K562 (cell line): Measurements from ENCODE around the gene RABGAP1. TPM values are rescaled to one million over a fixed set of nuclear protein-coding genes. Genes with fewer than 3 reads are reported as not detected.

Source experiments
- ATAC-seq: fragments of 200-7000 bp; cut with Tn5 transposase; 3 replicates; pipeline ENCODE4 v1.9.1; 2020; ENCODE audit warnings: moderate library complexity
- BruUV-seq: library from RNA; stranded (reverse); fragments of 400-500 nt; replicated peaks from 2 replicates; lab custom pipeline; 2021; lab: Mats Ljungman, UMichigan
- CTCF ChIA-PET: fragments of 300-600 bp; formaldehyde crosslinking; extraction: SDS; loops from one replicate; lab custom pipeline; 2021; ENCODE audit warnings: low intra/inter-chr PET ratio; lab: Yijun Ruan, JAX
- POLR2A ChIA-PET: fragments of 300-600, 350-650 bp; sonication (Branson Sonifier 250); formaldehyde crosslinking; extraction: SDS; loops from one replicate; lab custom pipeline; 2021; ENCODE audit warnings: antibody characterized with exemption, inconsistent platforms; lab: Yijun Ruan, JAX
- DNase-seq, 4 experiments: peaks; one replicate each; pipeline versions ENCODE4 v3.0.0 to v3.0.0-alpha.2; 2011 to 2018; ENCODE audit warnings: low spot score in 3 of 4, mixed read lengths in 3 of 4; ENCODE audit errors: extremely low read depth in 1 of 4
- FAIRE-seq: peaks from 2 replicates; lab custom pipeline; 2011; peaks lifted over from hg19 to GRCh38; lab: Jason Lieb, UNC
- H2AFZ ChIP-seq: 2 replicates; pipeline ENCODE4 v1.6.0; 2011; ENCODE audit warnings: low read depth, low read length, control low read depth, inconsistent platforms
- H3K27ac ChIP-seq: fragments of 200-600 bp; 3 replicates; pipeline ENCODE4 v1.8.0; 2011; ENCODE audit warnings: low read depth, mild to moderate bottlenecking, control low read depth, inconsistent platforms, low read length, moderate library complexity, mixed read lengths; ENCODE audit errors: extremely low read depth
- H3K27me3 ChIP-seq, 2 experiments: fragments of 300-600 bp in 1 of 2; 2 replicates in 1 of 2; 3 replicates in 1 of 2; pipeline versions ENCODE4 v1.6.0 to v1.8.0; 2011; ENCODE audit warnings: inconsistent platforms in 2 of 2, low read length in 2 of 2, mild to moderate bottlenecking in 1 of 2, mixed read lengths in 1 of 2, moderate library complexity in 1 of 2; ENCODE audit not compliant: control insufficient read depth in 2 of 2, insufficient read depth in 2 of 2
- H3K36me3 ChIP-seq: fragments of 300-600 bp; 3 replicates; pipeline ENCODE4 v1.8.0; 2011; ENCODE audit warnings: mild to moderate bottlenecking, low read length, inconsistent platforms; ENCODE audit not compliant: control insufficient read depth, insufficient read depth
- H3K4me1 ChIP-seq, 2 experiments: fragments of 200-600 bp in 1 of 2; replicated peaks in 1 of 2; 2 replicates in 1 of 2; 3 replicates in 1 of 2; pipeline versions ENCODE4 v1.5.1 to v1.8.0; 2011; ENCODE audit warnings: inconsistent platforms in 2 of 2, low read length in 2 of 2, mild to moderate bottlenecking in 1 of 2, mixed read lengths in 1 of 2, moderate library complexity in 1 of 2; ENCODE audit not compliant: control insufficient read depth in 2 of 2, insufficient read depth in 2 of 2
- H3K4me2 ChIP-seq: 2 replicates; pipeline ENCODE4 v1.6.1; 2011; ENCODE audit warnings: low read length, control low read depth, inconsistent platforms, mixed read lengths; ENCODE audit not compliant: insufficient read depth
- H3K4me3 ChIP-seq: fragments of 200-600 bp; sonication (generic), shearing (Covaris generic); 2 replicates; pipeline ENCODE4 v1.5.1; 2016; ENCODE audit warnings: control low read depth, inconsistent platforms
- H3K79me2 ChIP-seq: fragments of 200-600 bp; 3 replicates; pipeline ENCODE4 v1.8.0; 2011; ENCODE audit warnings: low read length, inconsistent platforms; ENCODE audit not compliant: control insufficient read depth, insufficient read depth
- H3K9ac ChIP-seq, 2 experiments: 2 replicates each; pipeline versions ENCODE4 v1.6.0 to v1.6.1; 2011; ENCODE audit warnings: low read depth in 2 of 2, low read length in 2 of 2, control low read depth in 1 of 2, inconsistent platforms in 1 of 2, mild to moderate bottlenecking in 1 of 2, mixed read lengths in 1 of 2; ENCODE audit not compliant: insufficient read depth in 1 of 2
- H3K9me1 ChIP-seq: one replicate; pipeline ENCODE4 v1.6.0; 2011; ENCODE audit warnings: inconsistent platforms, mild to moderate bottlenecking, low read length, moderate library complexity; ENCODE audit not compliant: control insufficient read depth, insufficient read depth
- H3K9me3 ChIP-seq: replicated peaks from 2 replicates; pipeline ENCODE4 v1.5.1; 2011; ENCODE audit warnings: low read depth, low read length, inconsistent platforms; ENCODE audit not compliant: control insufficient read depth, insufficient read depth
- H4K20me1 ChIP-seq: replicated peaks from 2 replicates; pipeline ENCODE4 v1.6.1; 2011; ENCODE audit warnings: low read length, inconsistent platforms, mixed read lengths; ENCODE audit not compliant: control insufficient read depth, insufficient read depth
- CAMTA2 ChIP-seq: fragments of 250-450 bp; sonication (Bioruptor Pico); conservative IDR thresholded peaks from 2 replicates; pipeline ENCODE4 v1.5.1; 2022
- DPF2 ChIP-seq: fragments of 450-650 bp; IDR thresholded peaks from 2 replicates; pipeline ENCODE4 v1.6.1; 2016
- JUN ChIP-seq, 2 experiments: sonication (generic) in 1 of 2; formaldehyde crosslinking in 1 of 2; IDR thresholded peaks; 2 replicates each; pipeline versions ENCODE4 v1.6.1 to v1.8.0; 2012 to 2022; ENCODE audit warnings: borderline replicate concordance in 2 of 2, mild to moderate bottlenecking in 2 of 2, improper control_type of control experiment in 1 of 2, low read depth in 1 of 2, low read length in 1 of 2, missing genetic modification reagents in 1 of 2
- KAT8 ChIP-seq: fragments of 450-650 bp; IDR thresholded peaks from 2 replicates; pipeline ENCODE4 v1.6.1; 2016; ENCODE audit warnings: low read depth, mild to moderate bottlenecking
- MCM2 ChIP-seq: fragments of 450-650 bp; IDR thresholded peaks from 2 replicates; pipeline ENCODE4 v1.6.1; 2017; ENCODE audit warnings: low read depth, mild to moderate bottlenecking
- MTA3 ChIP-seq: fragments of 450-650 bp; formaldehyde crosslinking; IDR thresholded peaks from 2 replicates; pipeline ENCODE4 v1.6.1; 2017; ENCODE audit warnings: mild to moderate bottlenecking, borderline replicate concordance
- MYNN ChIP-seq, 2 experiments: sonication (generic); formaldehyde crosslinking in 1 of 2; IDR thresholded peaks; 2 replicates each; pipeline versions ENCODE4 v1.5.0 to v1.6.1; 2016 to 2020; ENCODE audit warnings: antibody characterized with exemption in 1 of 2, missing genetic modification reagents in 1 of 2
- NCOA4 ChIP-seq: fragments of 450-650 bp; IDR thresholded peaks from 2 replicates; pipeline ENCODE4 v1.6.1; 2018; ENCODE audit warnings: mild to moderate bottlenecking; ENCODE audit not compliant: partially characterized antibody
- PRMT5 ChIP-seq: sonication (generic); formaldehyde crosslinking; IDR thresholded peaks from 2 replicates; pipeline ENCODE4 v1.5.0; 2020; ENCODE audit warnings: missing genetic modification reagents
- RFX7 ChIP-seq: fragments of 250-450 bp; sonication (Bioruptor Pico); IDR thresholded peaks from 2 replicates; pipeline ENCODE4 v1.5.1; 2021; ENCODE audit warnings: mild to moderate bottlenecking
- TFAM ChIP-seq: fragments of 250-450 bp; sonication (Bioruptor Pico); conservative IDR thresholded peaks from 2 replicates; pipeline ENCODE4 v1.5.0; 2021; ENCODE audit warnings: mild to moderate bottlenecking, moderate library complexity
- ZNF274 ChIP-seq: IDR thresholded peaks from 2 replicates; pipeline ENCODE4 v1.6.1; 2011; ENCODE audit warnings: low read depth, mild to moderate bottlenecking, low read length, moderate library complexity, borderline replicate concordance
- ZNF507 ChIP-seq: conservative IDR thresholded peaks from 2 replicates; pipeline ENCODE4 v1.6.1; 2017; ENCODE audit warnings: missing genetic modification characterization, missing compliant biosample characterization
- WGBS: fragments of 100-300 bp; shearing (Covaris generic); methylation state at CpG from one replicate; pipeline ENCODE4 v1.1.6; 2016; ENCODE audit warnings: low coverage, mixed read lengths; ENCODE audit not compliant: insufficient coverage; ENCODE audit errors: missing lambda C conversion rate; 5-methylcytosine and 5-hydroxymethylcytosine counted together
- in situ Hi-C: fragments of 300-500 bp; cut with MboI; formaldehyde crosslinking; loops from 4 replicates; pipeline ENCODE4 v1.15.0; 2018; ENCODE audit warnings: inconsistent platforms, mixed read lengths
- intact Hi-C: fragments of 100-400 bp; cut with micrococcal nuclease; formaldehyde crosslinking; loops from 2 replicates; pipeline ENCODE4 v1.14.2; 2022
- polyA plus RNA-seq, 8 experiments: library from polyadenylated mRNA; depleted of rRNA in 4 of 8; stranded (reverse) in 5 of 8; unstranded in 3 of 8; fragments of >200 nt; fragmentation: Nextera tagmentation in 2 of 8; fragmentation: Illumina TruSeq in 1 of 8; extraction: Ambion mirVana in 2 of 8; extraction: Trizol in 1 of 8; gene quantifications; 2 replicates each; pipeline versions ENCODE4 v1.2.1 to v1.2.3, GENCODE V29; 2011 to 2014; ENCODE audit warnings: inconsistent platforms in 1 of 8, missing spikeins in 1 of 8
- total RNA-seq, 7 experiments: library from RNA; depleted of rRNA in 6 of 7; stranded (reverse); fragments of >200 nt in 6 of 7; fragmentation: Illumina TruSeq in 2 of 7; extraction: Trizol in 2 of 7; gene quantifications; 2 replicates each; pipeline versions ENCODE4 v1.2.1 to v1.2.3, GENCODE V29; 2011 to 2021; ENCODE audit warnings: low replicate concordance in 1 of 7
- TF ChIP-seq, protein P1 (sequence below), 2 experiments: fragments of 450-650 bp in 1 of 2; IDR thresholded peaks; 2 replicates each; pipeline ENCODE4 v1.6.1; 2011 to 2017; ENCODE audit warnings: low read depth in 2 of 2, antibody characterized with exemption in 1 of 2, borderline replicate concordance in 1 of 2, low read length in 1 of 2, mild to moderate bottlenecking in 1 of 2, mixed read lengths in 1 of 2; ENCODE audit not compliant: control insufficient read depth in 1 of 2
- TF ChIP-seq, protein P2 (sequence below): fragments of 200-800 bp; sonication (Bioruptor generic); IDR thresholded peaks from 2 replicates; pipeline ENCODE4 v1.6.1; 2017; ENCODE audit warnings: missing genetic modification characterization, missing compliant biosample characterization

Gene RABGAP1
- total and polyA plus RNA-seq, 9 of the 15 experiments (the other 6 are each of a cell fraction or from before 2014, with no cell fraction given), result 1.5 to 22.7 (median 13.1) TPM

GRCh38 chr9:123120953-123121352 lies 180.1 kb downstream of the RABGAP1 start (continued):
- TF ChIP-seq, protein P1, sequence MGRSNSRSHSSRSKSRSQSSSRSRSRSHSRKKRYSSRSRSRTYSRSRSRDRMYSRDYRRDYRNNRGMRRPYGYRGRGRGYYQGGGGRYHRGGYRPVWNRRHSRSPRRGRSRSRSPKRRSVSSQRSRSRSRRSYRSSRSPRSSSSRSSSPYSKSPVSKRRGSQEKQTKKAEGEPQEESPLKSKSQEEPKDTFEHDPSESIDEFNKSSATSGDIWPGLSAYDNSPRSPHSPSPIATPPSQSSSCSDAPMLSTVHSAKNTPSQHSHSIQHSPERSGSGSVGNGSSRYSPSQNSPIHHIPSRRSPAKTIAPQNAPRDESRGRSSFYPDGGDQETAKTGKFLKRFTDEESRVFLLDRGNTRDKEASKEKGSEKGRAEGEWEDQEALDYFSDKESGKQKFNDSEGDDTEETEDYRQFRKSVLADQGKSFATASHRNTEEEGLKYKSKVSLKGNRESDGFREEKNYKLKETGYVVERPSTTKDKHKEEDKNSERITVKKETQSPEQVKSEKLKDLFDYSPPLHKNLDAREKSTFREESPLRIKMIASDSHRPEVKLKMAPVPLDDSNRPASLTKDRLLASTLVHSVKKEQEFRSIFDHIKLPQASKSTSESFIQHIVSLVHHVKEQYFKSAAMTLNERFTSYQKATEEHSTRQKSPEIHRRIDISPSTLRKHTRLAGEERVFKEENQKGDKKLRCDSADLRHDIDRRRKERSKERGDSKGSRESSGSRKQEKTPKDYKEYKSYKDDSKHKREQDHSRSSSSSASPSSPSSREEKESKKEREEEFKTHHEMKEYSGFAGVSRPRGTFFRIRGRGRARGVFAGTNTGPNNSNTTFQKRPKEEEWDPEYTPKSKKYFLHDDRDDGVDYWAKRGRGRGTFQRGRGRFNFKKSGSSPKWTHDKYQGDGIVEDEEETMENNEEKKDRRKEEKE (IDR thresholded peaks at IDR 0.05; ENCODE audit: borderline replicate concordance in 1 of 2, control insufficient read depth in 1 of 2, low read depth in 2 of 2, low read length in 1 of 2), result no peak
- TF ChIP-seq PRMT5 (no peak), KAT8 (no peak)
- TF ChIP-seq, protein P2, sequence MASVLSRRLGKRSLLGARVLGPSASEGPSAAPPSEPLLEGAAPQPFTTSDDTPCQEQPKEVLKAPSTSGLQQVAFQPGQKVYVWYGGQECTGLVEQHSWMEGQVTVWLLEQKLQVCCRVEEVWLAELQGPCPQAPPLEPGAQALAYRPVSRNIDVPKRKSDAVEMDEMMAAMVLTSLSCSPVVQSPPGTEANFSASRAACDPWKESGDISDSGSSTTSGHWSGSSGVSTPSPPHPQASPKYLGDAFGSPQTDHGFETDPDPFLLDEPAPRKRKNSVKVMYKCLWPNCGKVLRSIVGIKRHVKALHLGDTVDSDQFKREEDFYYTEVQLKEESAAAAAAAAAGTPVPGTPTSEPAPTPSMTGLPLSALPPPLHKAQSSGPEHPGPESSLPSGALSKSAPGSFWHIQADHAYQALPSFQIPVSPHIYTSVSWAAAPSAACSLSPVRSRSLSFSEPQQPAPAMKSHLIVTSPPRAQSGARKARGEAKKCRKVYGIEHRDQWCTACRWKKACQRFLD (CRISPR knock-in tag), result no peak
- TF ChIP-seq, all 486 proteins: peak for 0

- no peak for FAIRE-seq
- no peak overlapping the region for H2AFZ ChIP-seq
- H3K4me2 ChIP-seq, result no peak overlapping the region
- H3K27ac ChIP-seq, result no peak overlapping the region
- DNase-seq, result no peak
- H3K27me3 ChIP-seq, result no peaks in the 10 kb centered on the region
- H3K4me1 ChIP-seq, result no peaks in the 10 kb centered on the region
- no peaks in the 10 kb centered on the region for H3K9me1 ChIP-seq
- ATAC-seq, result no peak
- no peak overlapping the region for H3K9ac ChIP-seq
- in situ Hi-C loops, result no loop called here
- no peaks in the 10 kb centered on the region for H4K20me1 ChIP-seq
- no peaks in the 10 kb centered on the region for H3K79me2 ChIP-seq
- H3K36me3 ChIP-seq, result peaks cover 54% of the 10 kb centered on the region
- no peaks in the 10 kb centered on the region for H3K9me3 ChIP-seq
- no peak overlapping the region for H3K4me3 ChIP-seq
- intact Hi-C loops, result no loop called here
- CTCF ChIA-PET, result no interaction called here
- WGBS, result 97% methylated on average over 3 of the region's 3 CpGs
- BruUV-seq, result no TSS peak
- POLR2A ChIA-PET, result no interaction called here
- TF ChIP-seq TFAM (CRISPR knock-in tag) (no peak), ZNF507 (no peak), DPF2 (no peak), JUN (IDR thresholded peaks at IDR 0.05; ENCODE audit: borderline replicate concordance, low read depth, low read length) (no peak), JUN (CRISPR knock-in tag; IDR thresholded peaks at IDR 0.05; ENCODE audit: borderline replicate concordance) (no peak), MCM2 (no peak), RFX7 (CRISPR knock-in tag) (no peak), MYNN (IDR thresholded peaks at IDR 0.05) (no peak), MYNN (CRISPR knock-in tag; IDR thresholded peaks at IDR 0.05) (no peak), NCOA4 (no peak), MTA3 (no peak), ZNF274 (no peak), CAMTA2 (CRISPR knock-in tag) (no peak)
These were observed 180.6 kb downstream of the RABGAP1 start for GRCh38 chr9:123121457-123121856.
